ENCODE results near the gene PCP2.
A peak's percentile ranks its signal among the peaks of the same experiment; 100 is the strongest.

PCP2 gene

DNA sequence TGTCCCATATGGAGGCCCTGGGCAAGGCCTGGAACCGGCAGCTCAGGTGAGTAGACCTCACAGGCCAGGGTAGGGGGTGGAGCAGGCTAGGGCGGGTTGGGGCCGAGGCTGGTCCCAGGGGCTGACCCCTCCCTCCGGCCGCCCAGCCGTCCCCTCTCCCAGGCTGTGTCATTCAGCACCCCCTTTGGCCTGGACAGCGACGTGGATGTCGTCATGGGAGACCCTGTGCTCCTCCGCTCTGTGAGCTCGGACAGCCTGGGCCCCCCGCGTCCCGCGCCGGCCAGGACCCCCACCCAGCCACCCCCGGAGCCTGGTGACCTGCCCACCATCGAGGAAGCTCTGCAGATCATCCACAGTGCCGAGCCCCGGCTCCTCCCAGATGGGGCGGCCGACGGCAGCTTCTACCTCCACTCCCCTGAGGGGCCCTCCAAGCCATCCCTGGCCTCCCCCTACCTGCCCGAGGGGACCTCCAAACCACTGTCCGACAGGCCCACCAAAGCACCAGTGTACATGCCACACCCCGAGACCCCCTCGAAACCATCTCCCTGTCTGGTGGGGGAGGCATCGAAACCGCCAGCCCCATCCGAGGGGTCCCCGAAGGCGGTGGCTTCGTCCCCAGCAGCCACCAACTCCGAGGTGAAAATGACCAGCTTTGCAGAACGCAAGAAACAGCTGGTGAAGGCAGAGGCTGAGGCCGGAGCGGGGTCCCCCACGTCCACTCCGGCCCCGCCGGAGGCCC is 21.8 kb downstream of the PCP2 start:
- no peak for TF ChIP-seq GATA1 (IDR thresholded peaks at IDR 0.05; ENCODE audit: low read depth, low read length)
- no peak for TF ChIP-seq POLR2A (IDR thresholded peaks at IDR 0.05; ENCODE audit: low read length)
- no peak for DNase-seq

DNA sequence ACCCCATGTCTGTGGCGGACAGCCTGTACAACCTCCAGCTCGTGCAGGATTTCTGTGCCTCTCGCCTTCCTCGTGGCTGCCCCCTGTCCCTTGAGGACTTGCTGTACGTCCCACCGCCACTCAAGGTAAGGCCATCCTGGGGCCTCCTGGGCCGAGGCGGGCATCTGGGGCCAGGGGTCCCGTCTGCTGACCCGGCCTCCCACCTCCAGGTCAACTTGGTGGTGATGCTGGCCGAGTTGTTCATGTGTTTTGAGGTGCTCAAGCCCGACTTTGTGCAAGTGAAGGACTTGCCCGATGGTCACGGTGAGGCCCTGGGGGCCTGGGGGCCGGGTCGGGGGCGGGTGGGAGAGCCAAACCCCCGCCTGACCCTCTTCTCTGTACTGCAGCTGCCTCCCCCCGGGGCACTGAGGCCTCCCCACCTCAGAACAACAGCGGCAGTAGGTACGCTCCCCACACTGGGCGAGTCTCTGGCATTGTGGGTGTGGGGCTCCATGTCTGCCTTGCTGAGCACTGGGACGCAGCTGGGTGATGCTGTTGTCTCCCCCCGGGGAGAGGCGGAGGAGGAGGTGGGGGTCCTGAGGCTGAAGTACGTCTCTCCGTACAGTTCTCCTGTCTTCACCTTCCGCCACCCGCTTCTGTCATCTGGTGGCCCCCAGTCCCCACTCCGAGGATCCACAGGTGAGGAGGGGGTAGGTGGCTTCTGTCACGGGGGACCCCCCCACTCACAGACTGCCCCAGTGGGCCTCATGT is 22.9 kb downstream of the PCP2 start:
- DNase-seq: no peak
- TF ChIP-seq GATA1 (IDR thresholded peaks at IDR 0.05; ENCODE audit: low read depth, low read length): no peak
- TF ChIP-seq POLR2A (IDR thresholded peaks at IDR 0.05; ENCODE audit: low read length): no peak

DNA sequence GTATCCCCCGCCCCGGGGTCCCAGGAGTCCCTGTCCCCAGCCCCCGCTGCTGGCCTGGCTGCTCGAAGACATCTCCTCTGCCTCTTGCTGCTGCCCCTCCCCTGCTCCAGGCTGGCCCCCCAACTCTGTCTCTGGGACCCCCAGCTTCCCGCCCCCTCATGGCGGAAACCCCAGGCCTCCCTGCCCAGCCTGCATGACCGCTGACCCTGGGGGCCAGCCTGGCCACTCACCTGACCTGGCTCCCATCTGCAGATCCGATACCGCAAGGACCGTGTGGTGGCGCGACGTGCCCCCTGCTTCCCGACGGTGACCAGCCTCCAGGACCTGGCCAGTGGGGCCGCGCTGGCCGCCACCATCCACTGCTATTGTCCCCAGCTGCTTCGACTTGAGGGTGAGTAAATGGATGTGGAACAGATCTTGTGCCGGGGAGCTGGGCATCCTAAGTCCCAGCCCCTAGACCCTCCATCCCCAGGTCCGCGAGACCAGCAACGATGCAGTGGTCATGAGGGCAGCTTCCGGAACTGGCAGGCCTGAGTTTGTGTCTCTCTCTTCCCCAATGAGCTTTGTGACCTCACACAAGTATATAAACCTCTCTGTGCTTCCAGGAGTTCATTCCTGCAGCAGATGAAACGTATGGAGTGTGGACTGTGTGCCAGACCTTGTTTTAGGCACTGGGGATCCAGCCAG is 25.5 kb downstream of the PCP2 start:
- no peak for DNase-seq
- no peak for TF ChIP-seq GATA1 (IDR thresholded peaks at IDR 0.05; ENCODE audit: low read depth, low read length)
- no peak for TF ChIP-seq POLR2A (IDR thresholded peaks at IDR 0.05; ENCODE audit: low read length)

DNA sequence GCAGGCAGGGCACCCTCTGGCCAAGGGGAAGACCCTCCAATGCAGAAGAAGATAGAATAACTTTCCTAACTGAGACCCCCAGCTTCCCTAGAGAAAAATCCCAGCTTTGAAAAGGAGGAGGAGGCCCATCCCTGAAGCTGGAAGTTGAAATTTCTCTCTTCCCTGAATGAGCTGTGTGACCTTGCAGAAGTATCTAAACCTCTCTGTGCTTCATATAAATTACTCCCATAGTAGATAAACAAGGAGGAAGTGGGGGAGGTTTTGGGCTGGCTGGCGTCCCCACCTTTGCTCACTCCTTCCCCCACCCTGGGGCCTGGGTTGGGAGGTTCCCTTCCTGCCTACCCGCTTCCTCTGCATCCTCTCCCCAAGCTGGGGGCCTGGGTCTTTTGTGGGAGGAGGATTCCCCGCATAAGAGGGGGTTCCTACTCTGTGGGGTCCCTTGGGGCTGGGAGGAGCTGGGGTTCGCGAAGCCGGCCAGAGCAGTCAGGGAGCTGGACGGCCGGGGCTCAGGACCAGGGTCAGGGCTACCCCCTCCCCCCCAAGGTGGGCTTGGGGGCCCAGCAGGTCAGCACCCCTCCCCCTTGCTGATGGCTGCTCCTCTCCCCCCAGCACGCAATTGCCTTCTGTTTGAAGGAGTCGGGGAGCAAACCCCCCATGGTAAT is 26.2 kb downstream of the PCP2 start:
- no peak for TF ChIP-seq POLR2A (IDR thresholded peaks at IDR 0.05; ENCODE audit: low read length)
- TF ChIP-seq GATA1 (IDR thresholded peaks at IDR 0.05; ENCODE audit: low read depth, low read length): no peak
- no peak for DNase-seq

DNA sequence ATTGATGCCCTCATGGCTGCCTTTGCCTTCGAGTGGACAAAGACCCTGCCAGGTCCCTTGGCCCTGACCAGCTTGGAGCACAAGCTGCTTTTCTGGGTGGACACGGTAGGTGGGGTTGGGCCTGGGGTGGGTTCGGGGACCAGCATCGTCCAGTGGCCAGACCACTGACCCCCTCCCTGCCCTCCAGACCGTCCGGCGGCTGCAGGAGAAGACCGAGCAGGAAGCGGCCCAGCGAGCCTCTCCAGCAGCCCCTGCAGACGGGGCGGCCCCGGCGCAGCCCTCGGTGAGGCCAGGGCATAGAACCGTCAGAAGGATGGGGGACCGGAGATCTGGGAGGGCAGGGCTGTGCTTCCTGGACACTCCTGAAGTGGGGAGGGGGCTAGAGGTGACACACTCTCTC is 27.2 kb downstream of the PCP2 start:
- TF ChIP-seq GATA1 (IDR thresholded peaks at IDR 0.05; ENCODE audit: low read depth, low read length) (no peak), POLR2A (IDR thresholded peaks at IDR 0.05; ENCODE audit: low read length) (no peak)
- no peak for DNase-seq

DNA sequence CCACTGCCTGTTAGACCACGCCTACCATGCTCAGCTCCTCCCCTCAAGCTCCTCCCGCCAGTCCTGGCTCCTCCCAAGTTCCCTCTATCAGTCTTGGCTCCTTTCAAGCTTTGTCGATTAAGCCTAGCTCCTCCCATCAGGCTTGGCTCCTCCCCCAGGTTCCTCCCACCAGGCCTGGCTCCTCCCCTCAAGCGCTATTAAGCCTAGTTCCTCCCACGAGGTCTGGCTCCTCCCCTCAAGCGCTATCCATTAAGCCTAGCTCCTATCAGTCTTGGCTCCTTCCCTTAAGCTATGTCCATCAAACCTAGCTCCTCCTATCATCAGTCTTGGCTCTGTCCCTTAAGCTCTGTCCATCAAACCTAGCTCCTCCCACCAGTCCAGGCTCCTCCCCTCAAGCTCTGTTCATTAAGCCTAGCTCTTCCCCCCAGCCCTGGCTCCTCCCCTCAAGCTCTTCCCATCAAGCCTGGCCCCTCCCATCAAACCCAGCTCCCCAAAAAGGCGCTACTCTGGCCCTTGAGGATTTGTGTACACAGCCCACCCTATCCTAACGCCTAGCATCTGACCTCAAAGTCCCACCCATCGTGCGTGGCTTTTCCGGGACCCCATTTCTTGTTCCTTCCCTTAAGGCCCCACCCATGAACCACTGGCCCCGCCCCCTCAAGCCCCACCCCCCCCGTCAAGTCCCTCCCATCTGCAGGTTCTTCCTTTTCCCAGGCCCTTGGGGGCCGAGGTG is 27.9 kb downstream of the PCP2 start:
- TF ChIP-seq POLR2A (IDR thresholded peaks at IDR 0.05; ENCODE audit: low read length) (no peak), GATA1 (IDR thresholded peaks at IDR 0.05; ENCODE audit: low read depth, low read length) (no peak)
- peak; percentile 80 for DNase-seq

DNA sequence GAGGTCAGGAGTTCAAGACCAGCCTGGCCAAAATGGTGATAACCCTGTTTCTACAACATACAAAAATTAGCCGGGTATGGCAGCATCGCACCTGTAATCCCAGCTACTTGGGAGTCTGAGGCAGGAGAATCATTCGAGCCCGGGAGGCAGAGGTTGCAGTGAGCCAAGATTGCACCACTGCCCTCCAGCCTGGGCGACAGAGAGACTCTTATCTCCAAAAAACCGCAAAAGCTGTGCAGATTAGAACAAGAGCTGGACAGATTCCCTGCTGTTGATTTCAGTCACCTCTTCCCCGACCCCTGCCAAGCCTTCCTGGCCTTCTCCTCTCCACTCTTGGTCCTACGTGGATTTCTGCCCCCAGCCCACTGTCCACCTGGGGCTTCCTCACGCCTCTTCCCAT is 29.6 kb downstream of the PCP2 start:
- TF ChIP-seq GATA1 (IDR thresholded peaks at IDR 0.05; ENCODE audit: low read depth, low read length) (no peak), POLR2A (IDR thresholded peaks at IDR 0.05; ENCODE audit: low read length) (no peak)
- no peak for DNase-seq

DNA sequence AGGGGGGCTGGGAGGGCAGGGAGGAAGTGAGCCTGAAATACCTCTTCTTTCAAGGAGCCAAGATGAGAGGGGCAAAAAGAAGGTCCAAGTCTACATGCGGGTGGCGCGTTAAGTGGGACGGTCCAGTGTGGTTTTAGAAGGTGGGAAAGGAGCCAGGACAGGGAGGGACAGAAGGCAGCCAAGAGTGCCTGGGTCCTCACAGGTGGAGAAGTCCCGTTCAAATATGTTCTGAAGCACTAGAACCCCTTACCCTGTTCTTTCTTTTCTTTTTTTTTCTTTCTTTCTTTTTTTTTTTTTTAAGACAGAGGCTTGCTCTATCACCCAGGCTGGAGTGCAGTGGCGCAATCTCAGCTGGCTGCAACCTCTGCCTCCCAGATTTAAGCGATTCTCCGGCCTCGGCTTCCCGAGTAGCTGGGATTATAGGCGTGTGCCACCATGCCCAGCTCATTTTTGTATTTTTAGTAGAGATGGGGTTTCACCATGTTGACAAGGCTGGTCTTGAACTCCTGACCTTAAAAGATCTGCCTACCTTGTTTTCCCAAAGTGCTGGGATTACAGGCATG is 30.5 kb downstream of the PCP2 start:
- TF ChIP-seq GATA1 (IDR thresholded peaks at IDR 0.05; ENCODE audit: low read depth, low read length): no peak
- no peak for TF ChIP-seq POLR2A (IDR thresholded peaks at IDR 0.05; ENCODE audit: low read length)
- DNase-seq: no peak

DNA sequence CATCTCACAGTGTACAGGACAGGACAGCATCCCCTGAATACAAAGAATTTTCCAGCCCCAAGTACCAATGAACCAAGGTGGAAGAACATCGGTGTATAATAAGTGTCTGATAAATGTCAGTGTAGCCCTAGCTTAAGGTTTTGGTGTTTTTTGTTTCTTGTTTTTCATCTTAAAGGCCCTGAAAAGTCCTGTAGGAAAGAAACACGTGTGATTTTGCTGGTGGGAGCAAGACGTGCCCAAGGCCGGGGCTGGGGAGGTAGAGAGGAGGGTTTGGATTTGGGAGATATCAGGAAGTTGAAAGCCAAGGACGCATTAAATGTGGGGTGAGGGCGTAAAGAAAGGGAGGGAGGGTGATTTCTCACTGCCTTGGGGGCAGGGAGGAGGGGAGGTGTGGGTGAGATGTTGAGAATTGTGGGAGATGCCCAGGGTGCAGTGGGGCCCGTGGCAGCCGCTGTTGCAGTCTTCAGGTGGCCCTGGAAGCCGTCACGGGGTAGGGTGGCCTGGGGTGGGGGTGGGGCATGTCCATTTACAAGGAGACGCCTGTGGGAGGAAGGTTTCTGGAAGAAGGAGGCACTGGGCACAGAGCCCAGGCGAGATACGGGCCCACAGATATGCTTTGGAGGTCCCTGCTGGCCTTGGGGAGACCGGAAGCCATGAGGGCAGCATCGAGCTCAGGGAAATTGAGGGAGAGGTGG is 31.1 kb downstream of the PCP2 start:
- TF ChIP-seq GATA1 (IDR thresholded peaks at IDR 0.05; ENCODE audit: low read depth, low read length) (no peak), POLR2A (IDR thresholded peaks at IDR 0.05; ENCODE audit: low read length) (no peak)
- no peak for DNase-seq

DNA sequence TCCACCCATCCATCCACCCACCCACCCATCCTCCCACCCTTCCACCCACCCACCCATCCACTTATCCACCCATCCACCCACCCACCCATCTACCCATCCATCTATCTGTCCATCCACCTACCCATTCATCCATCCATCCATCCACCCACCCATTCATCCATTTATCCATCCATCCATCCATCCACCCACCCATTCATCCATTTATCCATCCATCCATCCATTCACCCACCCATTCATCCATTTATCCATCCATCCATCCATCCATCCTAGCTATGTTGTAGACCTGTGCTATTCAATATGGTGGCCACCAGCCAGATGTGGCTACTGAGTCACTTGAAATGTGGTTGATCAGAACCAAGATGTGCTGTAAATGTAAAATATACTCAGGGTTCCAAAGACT is 32.8 kb downstream of the PCP2 start:
- TF ChIP-seq GATA1 (IDR thresholded peaks at IDR 0.05; ENCODE audit: low read depth, low read length) (no peak), POLR2A (IDR thresholded peaks at IDR 0.05; ENCODE audit: low read length) (no peak)
- no peak for DNase-seq

DNA sequence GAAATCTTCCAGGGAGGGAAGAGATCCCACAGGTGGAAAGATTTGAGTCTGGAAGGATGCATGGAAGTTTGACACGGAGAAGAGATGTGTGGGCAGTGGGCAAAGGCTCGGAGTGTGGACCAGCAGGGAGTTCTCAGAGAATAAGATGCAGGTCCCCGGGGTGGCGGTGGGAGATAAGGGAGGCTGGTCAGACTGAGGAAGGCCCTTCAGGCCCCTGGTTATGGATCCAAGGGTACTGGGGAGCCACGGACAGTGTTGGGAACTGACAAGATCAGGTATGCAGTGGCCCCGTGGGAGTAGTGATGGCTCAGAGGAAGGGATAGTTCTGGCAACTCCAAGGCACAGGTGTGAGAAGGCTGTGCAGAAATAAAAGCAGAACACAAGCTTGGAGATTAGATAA is 35.3 kb downstream of the PCP2 start:
- no peak for DNase-seq

DNA sequence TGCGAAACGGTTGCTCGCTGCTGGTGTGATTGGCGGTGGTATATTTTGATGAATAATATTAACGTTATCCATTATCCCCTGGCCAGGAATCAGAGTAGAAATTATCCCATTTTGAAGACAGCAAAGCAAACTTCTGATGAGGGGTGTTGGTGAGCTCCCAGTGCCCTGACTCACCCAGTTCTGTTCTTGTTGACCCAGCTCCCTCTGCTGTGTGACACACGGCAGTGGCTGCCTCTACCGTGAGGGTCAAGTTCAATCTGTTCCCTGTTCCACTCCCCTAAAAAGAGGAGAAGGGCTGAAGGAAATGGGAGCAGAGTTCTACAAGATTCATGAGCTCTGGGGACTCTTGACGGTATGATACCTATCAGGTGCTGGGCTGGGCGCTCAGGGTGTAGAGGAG is 35.8 kb downstream of the PCP2 start:
- TF ChIP-seq GATA1 (IDR thresholded peaks at IDR 0.05; ENCODE audit: low read depth, low read length) (no peak), POLR2A (IDR thresholded peaks at IDR 0.05; ENCODE audit: low read length) (no peak)
- no peak for DNase-seq

More for the DNA sequence above, 35.3 kb downstream of the PCP2 start:
- no peak for TF ChIP-seq POLR2A (IDR thresholded peaks at IDR 0.05; ENCODE audit: low read length)
- no peak for TF ChIP-seq GATA1 (IDR thresholded peaks at IDR 0.05; ENCODE audit: low read depth, low read length)

All from erythroblast (primary cell).